GM23338 (cell line): Measurements from ENCODE around the gene GSX1.

Source experiments
- POLR2AphosphoS5 ChIP-seq: IDR thresholded peaks from 2 replicates; pipeline ENCODE4 v1.6.1; 2016; ENCODE audit warnings: antibody characterized with exemption, low read depth
- TF ChIP-seq, protein P1 (sequence below), 2 experiments: fragments of 200-600 bp in 1 of 2; sonication (generic) in 1 of 2; conservative IDR thresholded peaks; 2 replicates each; pipeline versions ENCODE4 v1.5.1 to v1.6.1; 2016 to 2017; ENCODE audit warnings: antibody characterized with exemption in 2 of 2, low read depth in 2 of 2, mild to moderate bottlenecking in 2 of 2, moderate library complexity in 1 of 2

DNA sequence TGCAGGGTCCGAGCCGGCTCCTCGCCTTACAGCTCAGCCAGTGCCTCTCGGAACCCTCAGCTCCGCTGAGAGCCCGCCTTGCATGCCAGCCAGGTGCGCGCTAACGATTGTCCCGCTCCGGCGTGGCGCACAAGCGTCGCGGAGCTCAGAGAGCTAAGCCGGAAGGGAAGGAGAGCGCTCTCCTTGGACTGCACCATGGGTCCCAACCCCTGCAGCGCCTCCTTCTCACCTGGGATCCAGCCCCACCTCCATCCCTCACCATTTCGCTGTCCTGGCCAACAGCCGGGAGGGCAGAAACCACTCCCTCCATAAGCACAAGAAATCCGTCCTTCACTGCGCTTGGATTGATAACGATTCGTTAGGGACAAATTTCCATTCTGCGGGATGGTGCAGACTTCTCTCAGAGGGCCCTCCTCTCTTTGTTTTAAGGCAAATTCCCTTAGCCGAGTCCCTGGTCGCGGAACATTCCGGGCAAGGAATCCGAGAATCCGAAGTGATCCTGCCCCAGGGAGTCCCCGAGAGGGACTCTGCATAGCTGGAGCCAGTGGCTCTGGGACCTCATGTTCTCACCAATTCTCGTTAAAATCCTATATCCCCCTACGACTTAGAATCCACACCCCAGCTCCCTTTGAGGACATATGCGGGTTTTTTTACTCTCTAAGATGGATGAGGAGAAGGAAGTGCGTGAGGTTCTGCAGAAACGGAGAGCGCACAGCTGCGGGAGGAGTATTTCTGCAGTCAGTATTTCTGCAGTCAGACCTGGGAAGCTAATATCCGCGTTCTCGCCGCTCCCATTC lies 2.8 kb downstream of the GSX1 start:
- no peak for TF ChIP-seq POLR2AphosphoS5
- TF ChIP-seq, protein P1, sequence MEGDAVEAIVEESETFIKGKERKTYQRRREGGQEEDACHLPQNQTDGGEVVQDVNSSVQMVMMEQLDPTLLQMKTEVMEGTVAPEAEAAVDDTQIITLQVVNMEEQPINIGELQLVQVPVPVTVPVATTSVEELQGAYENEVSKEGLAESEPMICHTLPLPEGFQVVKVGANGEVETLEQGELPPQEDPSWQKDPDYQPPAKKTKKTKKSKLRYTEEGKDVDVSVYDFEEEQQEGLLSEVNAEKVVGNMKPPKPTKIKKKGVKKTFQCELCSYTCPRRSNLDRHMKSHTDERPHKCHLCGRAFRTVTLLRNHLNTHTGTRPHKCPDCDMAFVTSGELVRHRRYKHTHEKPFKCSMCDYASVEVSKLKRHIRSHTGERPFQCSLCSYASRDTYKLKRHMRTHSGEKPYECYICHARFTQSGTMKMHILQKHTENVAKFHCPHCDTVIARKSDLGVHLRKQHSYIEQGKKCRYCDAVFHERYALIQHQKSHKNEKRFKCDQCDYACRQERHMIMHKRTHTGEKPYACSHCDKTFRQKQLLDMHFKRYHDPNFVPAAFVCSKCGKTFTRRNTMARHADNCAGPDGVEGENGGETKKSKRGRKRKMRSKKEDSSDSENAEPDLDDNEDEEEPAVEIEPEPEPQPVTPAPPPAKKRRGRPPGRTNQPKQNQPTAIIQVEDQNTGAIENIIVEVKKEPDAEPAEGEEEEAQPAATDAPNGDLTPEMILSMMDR (conservative IDR thresholded peaks at IDR 0.05; ENCODE audit: low read depth in 2 of 2), result no peak
